ENCODE results near the gene EGLN2. TPM values are rescaled to one million over a fixed set of nuclear protein-coding genes. Genes with fewer than 3 reads are reported as not detected.

The EGLN2 gene
- total and polyA plus RNA-seq, 9 of the 15 experiments (the other 6 are each of a cell fraction or from before 2014, with no cell fraction given): 9.6 to 114 (median 71.0) TPM

DNA sequence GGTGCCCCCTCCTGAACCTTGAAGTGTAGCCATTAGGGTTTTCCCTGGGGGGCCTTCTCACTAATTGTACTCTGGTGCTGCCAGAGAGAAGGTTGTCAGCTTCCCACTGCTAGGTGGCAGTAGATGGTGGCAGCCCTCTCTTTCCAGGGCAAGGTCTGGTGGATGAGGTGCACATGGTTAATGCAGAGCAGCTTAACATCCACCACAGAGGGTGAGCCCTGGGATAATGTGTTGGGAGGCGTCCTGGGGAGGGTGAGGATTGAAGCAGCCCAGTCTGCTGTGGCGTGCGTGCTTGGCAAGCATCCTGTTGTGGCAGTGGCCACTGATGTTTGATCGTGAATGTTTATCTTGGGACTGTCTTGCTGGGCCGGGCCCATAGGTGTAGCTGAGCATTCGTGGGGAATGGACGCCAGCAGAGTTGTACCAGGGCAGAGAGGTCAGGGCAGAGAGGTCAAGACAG, 5.8 kb downstream of the EGLN2 start:
- Histone ChIP-seq H3K4me2 (ENCODE audit: insufficient read depth, low read length) (no peak overlapping the region), H3K9me3 (replicated peaks; ENCODE audit: control insufficient read depth, insufficient read depth, low read depth, low read length) (no peaks in the 10 kb centered on the region), H3K9ac (ENCODE audit: insufficient read depth in 1 of 2, low read depth in 2 of 2, low read length in 2 of 2) (peak overlapping the region in 1 of 2 experiments; percentile 64; a peak in 2 of 4 replicates), H3K27ac (ENCODE audit: extremely low read depth, low read depth, low read length) (peak overlapping the region; percentile 14; the same call in 2 of the 3 replicates), H3K36me3 (ENCODE audit: control insufficient read depth, insufficient read depth, low read length) (peaks cover 92% of the 10 kb centered on the region), H3K9me1 (ENCODE audit: control insufficient read depth, insufficient read depth, low read length) (peaks cover 24% of the 10 kb centered on the region), H3K4me1 (replicated peaks in 1 of 2; ENCODE audit: control insufficient read depth in 2 of 2, insufficient read depth in 2 of 2, low read length in 2 of 2) (peaks cover 45 to 82% of the 10 kb centered on the region in 2 experiments), H3K4me3 (no peak overlapping the region), H2AFZ (ENCODE audit: low read depth, low read length) (no peak overlapping the region), H3K79me2 (ENCODE audit: control insufficient read depth, insufficient read depth, low read length) (peaks cover 83% of the 10 kb centered on the region), H4K20me1 (replicated peaks; ENCODE audit: control insufficient read depth, insufficient read depth, low read length) (peaks cover 58% of the 10 kb centered on the region), H3K27me3 (ENCODE audit: control insufficient read depth in 2 of 2, insufficient read depth in 2 of 2, low read length in 2 of 2) (no peaks in the 10 kb centered on the region)
- 81% methylated on average over 7 of the region's 7 CpGs for WGBS (ENCODE audit: insufficient coverage, low coverage, missing lambda C conversion rate)
- BruUV-seq (replicated peaks): no TSS peak
- intact Hi-C loops (cut with micrococcal nuclease) (loop anchor here (5.0 kb wide), 1 partner anchor 143 kb away; no protein-coding TSS in a partner anchor), in situ Hi-C loops (cut with MboI) (no loop called here)
- DNase-seq (ENCODE audit: extremely low read depth in 1 of 4, low spot score in 3 of 4) (no peak), ATAC-seq (no peak), FAIRE-seq (no peak)
- ChIA-PET POLR2A (interaction anchor here (0.6 to 3.7 kb wide), 8 partner anchors 19 to 1563 kb away, joined by 3 to 26 read pairs (median 3); partner anchors contain the start of gene RAB4B), CTCF (ENCODE audit: low intra/inter-chr PET ratio) (no interaction called here)
- TF ChIP-seq RBFOX2 (IDR thresholded peaks at IDR 0.05; ENCODE audit: low read depth, low read length): 0 out of 2 replicates have a peak, but pooled peaks have one; percentile 46
- TF ChIP-seq POLR2AphosphoS5 (IDR thresholded peaks at IDR 0.05; ENCODE audit: control insufficient read depth, insufficient read depth, low read depth, low read length): peak; percentile 25; the same call in 1 of the 2 replicates
- TF ChIP-seq POLR2A (conservative IDR thresholded peaks at IDR 0.05): peak; percentile 47
- no peak for TF ChIP-seq ZNF12 (CRISPR knock-in tag; IDR thresholded peaks at IDR 0.05)
- TF ChIP-seq POLR2G (IDR thresholded peaks at IDR 0.05; ENCODE audit: low read depth, low read length): peak; percentile 52; the same call in 1 of the 2 replicates
- TF ChIP-seq MYNN (IDR thresholded peaks at IDR 0.05): 0 out of 2 replicates have a peak, but pooled peaks have one; percentile 12
- TF ChIP-seq MYNN (CRISPR knock-in tag; IDR thresholded peaks at IDR 0.05): no peak
- TF ChIP-seq POLR2B (IDR thresholded peaks at IDR 0.05; ENCODE audit: low read depth, partially characterized antibody): peak; percentile 32
- TF ChIP-seq, protein P1, sequence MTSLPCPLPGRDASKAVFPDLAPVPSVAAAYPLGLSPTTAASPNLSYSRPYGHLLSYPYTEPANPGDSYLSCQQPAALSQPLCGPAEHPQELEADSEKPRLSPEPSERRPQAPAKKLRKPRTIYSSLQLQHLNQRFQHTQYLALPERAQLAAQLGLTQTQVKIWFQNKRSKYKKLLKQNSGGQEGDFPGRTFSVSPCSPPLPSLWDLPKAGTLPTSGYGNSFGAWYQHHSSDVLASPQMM (CRISPR knock-in tag; IDR thresholded peaks at IDR 0.05): no peak

Measured in K562 (cell line).